Measurements from ENCODE around the gene BLOC1S3.

BLOC1S3 gene

DNA sequence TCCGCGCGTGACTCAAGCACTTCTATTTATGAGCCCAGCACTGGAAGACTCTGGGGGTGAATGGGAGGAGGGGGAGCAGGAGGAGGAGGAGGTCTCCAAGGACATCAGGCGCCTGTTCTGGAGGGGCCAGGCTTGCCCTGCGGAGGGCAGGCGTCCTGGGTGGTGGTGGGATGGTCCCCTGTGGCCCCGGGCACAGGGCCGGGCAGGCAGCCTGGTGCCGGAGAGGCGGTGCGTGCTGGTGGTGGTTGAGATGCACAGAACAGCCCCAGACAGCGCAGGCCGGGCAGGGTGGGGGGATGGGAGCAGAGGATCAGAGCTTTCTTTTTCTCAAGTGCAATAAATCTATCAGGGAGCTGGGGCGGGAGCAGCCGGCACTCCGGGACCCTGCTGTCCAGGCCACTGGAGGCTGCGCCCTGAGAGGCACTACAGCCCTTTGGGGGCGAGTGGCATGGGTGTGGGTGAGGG is 31.8 kb upstream of the BLOC1S3 start:
- no peak for DNase-seq

GRCh38 chr19:45147835-45148676 is 30.5 kb upstream of the BLOC1S3 start:
- no peak for DNase-seq

- DNase-seq: peak; percentile 13
Measured at GRCh38 chr19:45149129-45149528, 29.5 kb upstream of the BLOC1S3 start.

- DNase-seq: no peak
Measured at GRCh38 chr19:45150180-45150579, 28.4 kb upstream of the BLOC1S3 start.

DNA sequence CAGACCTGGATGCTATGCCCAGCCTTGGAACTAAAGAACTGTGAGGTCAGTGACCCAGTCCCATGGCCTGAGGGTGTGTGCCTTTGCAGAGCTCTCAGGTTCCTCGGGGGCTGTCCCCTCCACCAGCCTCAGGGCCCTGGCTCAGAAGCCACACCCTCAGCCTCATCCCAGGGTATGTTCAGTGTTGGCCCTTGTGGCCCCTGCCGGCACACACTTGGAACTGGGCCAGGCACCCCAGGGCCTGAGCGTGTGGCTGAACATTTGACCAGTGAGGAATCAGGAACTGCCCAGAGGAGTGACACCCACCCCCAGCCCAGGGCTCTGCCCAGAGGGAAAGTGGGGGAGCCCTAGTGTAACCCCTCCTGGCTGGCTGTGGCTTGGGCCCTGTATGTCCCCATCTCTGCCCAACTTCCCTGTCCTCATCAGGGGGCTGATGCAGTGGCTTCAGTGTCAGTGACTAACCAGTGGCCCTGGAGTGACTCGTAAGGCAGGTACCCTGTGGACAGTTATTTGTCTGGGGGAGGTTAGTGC is 27.8 kb upstream of the BLOC1S3 start:
- DNase-seq: peak; percentile 26

GRCh38 chr19:45151320-45151719 is 27.3 kb upstream of the BLOC1S3 start:
- no peak for DNase-seq

DNA sequence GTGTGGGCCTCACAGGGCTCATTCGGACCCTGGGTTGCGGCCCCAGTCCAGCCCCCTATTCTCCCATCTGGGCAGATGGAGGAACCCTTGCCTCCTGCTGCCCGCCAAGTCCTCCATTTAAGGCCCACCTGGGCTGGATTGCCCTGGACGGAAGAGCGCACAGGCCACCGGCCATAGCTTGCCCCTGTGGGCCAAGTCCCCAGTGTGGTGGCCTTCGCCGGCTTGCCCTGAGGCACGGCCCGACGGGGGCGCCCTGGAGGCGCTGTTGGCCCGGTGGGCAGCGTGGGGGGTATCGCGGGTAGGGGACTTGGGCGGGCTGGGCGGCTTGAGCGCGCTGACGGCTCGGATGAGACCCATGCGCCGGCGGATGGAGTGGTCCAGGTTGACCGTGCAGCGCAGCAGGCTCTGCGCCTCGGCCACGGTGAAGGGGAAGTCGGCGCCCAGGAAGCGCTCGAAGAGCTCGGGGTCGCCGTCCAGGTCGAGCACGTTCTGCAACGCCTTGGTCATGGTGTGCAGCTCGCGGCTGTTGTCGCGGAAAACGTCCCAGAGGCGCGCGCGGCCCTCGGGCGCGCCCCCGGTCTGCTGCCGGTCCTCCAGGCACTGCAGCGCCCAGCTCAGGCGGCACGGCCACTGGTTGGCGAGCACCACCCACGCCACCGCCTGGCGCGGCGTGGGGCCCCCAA is 26.6 kb upstream of the BLOC1S3 start:
- no peak for DNase-seq

DNA sequence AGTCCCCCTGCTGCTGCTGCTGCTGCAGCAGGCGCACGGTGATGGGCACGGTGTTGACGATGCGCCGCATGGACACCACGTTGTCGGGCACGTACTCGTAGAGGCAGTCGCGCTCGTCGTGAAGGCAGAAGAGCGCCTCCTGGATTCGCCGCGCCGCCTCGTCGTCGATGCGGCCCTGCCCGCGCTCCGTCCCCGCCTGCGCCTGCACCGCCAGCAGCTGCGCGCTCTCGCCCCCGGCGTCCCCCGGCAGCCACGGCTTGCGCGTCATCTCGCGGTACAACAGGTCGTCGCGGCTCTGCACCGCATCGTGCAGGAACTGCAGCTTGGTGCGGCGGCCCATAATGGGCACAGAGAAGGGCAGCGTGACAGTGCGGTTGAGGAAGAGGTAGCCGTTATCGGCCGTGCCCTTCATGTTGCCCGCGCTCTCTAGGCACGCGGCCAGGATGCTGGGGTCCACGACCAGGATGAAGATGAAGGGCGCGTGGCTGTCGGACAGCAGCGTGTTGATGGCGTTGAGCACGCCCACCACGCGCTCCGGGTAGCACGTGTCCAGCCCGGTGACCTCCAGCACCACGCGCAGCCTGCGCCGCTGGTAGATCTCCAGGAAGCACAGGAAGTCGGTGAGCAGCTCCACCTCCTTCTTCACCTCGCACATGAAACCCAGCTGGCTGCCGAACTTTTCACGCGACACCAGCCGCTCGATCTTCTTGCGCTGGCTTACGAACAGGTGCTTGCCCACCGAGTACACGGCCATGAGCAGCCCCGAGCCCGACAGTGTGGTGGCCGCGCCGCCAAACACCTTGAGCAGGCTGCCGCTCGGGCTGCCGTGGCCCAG is 25.9 kb upstream of the BLOC1S3 start:
- no peak for DNase-seq

GRCh38 chr19:45153339-45154063 is 25.1 kb upstream of the BLOC1S3 start:
- DNase-seq: peak; percentile 54

- peak; percentile 93 for DNase-seq
Measured at GRCh38 chr19:45154064-45154827, 24.3 kb upstream of the BLOC1S3 start.

DNA sequence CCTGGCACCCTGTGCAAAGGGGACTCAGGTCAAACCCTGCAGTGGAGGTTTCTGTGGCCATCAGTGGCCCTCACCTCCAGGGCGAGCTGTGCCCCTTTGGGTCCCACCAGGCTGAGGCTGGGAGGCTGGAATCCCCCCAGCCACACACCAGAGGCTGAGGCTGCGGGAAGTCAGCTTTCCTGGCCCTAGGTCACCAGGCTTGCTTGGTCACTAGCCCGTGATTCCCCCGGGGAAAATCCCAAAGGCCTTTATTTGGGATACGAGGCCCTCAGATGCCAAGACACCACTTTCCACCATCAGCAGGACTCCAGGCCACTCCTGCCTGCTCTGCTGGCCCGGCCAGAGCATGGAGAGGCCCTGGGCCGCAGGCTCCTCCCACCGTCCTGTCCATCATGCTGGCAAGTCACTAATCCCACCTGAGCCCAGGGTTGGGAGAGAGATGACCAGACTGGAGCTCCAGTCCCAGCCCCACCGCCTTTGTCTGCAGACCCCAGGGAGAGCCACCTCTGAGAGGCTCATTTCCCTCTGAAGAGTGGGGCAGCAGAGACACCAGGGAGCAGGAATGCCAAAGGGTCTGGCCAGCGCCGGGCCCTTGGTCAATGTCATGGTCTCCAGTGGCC is 22.5 kb upstream of the BLOC1S3 start:
- no peak for DNase-seq

DNA sequence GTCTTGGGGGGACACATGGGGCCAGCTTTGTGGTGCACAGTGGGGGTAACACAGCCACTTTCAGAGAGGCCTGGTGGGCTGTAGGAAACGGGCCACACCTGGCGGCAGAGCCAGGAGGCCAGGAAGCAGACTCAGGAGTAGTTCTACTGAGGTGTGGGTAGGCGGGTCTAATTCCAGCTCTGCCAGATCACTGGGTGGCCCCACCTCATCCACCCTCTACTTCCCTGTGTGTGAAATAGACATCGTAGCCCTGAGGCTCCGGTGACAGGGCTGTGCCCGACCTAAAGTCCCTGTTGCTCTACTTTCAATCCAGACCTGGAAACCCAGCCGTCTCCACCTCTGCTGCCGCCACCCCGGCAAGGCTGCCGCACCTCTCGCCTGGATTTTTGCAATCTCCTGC is 21.8 kb upstream of the BLOC1S3 start:
- no peak for DNase-seq

DNA sequence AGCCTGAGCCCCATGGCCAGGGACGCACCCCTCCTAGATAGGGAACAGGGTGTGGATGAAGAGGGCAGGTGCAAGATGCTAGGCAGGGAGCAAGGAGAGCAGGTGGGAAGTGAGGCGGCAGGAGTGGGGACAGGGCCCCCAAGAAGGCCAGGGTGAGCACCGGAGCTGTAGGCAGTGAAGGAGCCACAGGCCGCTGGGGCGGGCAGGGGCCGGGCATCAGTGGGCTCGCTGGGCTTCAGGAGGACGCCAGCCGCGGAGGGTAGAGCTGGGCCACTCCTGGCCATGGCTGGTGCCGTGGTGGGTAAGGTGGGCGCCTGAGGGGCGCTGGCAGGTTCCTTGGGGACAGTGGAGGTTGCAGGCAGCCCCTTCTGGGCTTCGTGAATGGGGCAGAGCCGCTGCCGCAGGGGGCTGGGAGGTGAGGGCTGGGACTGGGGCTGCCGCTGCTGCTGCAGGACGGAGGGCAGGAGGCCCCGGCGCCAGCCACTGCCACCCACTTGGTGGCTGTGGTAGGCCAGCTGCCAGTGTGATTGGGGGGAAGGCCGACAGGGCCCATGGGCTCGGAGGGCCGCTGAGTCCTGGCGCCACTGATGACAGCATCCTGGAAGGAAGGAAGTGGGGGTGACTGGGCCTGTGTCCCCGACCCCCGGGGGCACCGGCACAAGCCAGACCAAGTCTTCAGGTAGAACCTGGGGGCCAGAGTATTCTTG is 19.9 kb upstream of the BLOC1S3 start:
- no peak for DNase-seq

DNA sequence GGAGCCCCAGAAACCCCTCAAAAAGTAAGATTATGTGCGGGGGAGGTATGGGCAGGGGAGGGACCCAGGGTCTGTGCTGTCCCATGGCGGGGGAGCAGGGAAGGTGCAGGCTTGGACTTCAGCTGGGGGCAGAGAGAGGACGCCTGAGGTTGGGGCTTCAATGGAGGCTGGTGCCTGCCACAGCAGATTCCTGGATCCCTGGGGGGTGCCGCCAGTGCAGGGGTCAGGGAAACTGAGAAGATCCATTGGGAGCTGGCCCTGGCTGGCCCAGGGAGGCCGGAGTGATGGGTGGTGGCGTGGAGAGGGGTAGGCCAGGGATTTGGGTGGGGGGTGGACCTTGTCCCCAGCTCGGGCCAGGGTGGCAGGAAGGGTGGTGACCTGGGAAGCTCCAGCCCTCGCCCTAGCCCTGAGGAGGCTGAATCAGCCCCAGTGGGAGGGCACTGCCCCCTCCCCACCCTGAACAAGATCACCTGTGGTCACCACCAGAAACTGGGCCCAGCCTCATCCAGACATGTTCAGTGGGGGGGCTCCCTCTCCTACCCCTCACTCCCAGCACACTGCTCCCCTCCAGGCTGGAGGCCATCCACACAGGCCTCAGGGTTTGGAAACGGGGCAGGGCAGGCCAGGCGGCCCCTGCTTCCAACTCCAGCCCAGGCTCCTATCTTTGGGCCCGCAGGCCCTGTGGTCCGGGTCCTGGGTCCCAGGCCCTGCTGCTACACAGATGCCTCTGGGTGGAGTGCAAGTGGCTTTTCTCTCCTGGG is 19.2 kb upstream of the BLOC1S3 start:
- no peak for DNase-seq

DNA sequence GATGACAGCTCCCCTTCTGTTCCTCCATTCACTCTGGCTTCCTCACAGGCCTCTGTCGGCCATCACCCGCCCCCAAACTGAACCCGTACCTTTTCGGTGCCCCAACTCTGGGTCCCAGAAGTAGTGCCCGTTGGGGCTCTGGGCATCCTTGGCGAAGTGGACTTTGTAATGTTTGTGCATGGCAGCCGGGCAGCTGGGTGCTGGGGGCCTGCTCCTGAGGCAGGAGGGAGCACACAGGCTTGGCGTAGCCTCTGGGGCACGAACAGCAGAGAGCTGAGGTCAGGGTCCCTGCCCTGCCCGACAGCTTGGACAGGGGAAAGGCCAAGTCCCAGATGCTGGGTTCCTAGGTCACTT is 18.6 kb upstream of the BLOC1S3 start:
- no peak for DNase-seq

- no peak for DNase-seq
Measured at GRCh38 chr19:45160870-45161737, 17.5 kb upstream of the BLOC1S3 start, which contains the start of gene NKPD1. Gene NKPD1 (minus strand): TSS chr19:45160982. CDS start chr19:45160150, 832 bp downstream.

GRCh38 chr19:45161738-45162607 is 16.6 kb upstream of the BLOC1S3 start:
- DNase-seq: peak; percentile 57

All from OCI-M1 (cell line).